GM18870 (cell line): ENCODE data around the gene MRGPRD.

Source experiments
- ATAC-seq: cut with Tn5 transposase; IDR thresholded peaks from one replicate; pipeline ENCODE4 v1.9.1; 2021; ENCODE audit warnings: moderate library complexity; ENCODE audit not compliant: unreplicated experiment

MRGPRD gene

DNA sequence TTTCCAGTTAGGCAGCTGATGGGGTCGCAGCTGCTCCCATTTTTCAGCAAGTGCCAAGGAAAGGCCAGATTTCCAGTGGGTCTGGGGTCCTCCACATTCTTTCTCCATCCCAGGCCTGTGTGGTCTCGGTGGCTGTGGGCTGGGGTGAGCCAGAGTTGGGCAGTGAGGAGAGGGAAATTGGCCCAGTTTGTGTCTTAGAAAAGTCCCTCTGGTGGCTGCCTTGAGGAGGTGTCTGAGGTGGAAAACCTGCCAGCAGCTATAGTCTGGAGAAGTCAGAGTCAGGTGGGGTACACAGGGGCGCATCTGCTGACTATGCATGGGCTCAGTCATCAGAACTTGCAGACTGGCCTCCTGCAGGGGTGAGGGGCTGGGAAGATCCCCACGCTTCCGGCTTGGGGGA, 30.5 kb downstream of the MRGPRD start:
- ATAC-seq = no peak

DNA sequence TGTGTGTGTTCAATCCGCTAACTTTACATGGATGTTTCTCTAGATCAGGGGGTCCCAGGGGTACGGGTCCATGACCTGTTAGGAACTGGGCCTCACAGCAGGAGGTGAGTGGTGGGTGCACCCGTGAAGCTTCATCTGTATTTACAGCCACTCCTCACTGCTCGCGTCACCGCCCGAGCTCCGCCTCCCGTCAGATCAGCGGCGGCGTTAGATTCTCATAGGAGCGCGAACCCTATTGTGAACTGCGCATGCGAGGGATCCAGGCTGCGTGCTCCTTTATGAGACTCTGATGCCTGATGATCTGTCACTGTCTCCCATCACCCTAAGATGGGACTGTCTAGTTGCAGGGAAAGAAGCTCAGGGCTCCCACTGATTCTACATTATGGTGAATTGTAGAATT, 31.9 kb downstream of the MRGPRD start:
- ATAC-seq = no peak

DNA sequence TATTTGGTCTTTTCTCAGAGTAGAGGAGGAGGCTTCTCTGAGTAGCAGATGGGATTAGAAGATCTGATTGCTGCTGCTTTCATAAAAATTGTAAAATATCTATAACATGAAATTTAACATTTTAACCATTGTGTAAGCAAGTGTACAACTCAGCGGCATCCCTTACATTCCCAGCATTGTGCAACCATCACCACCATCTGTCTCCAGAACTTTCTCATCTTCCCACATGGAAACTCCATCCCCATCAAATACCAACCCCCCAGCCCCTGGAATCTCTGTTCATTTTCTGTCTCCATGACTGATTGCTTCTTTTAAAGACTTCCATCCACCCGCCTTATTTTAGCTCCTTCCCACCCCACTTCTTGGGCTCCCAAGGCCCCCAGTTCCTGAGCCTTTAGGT, 32.3 kb downstream of the MRGPRD start:
- ATAC-seq = no peak

DNA sequence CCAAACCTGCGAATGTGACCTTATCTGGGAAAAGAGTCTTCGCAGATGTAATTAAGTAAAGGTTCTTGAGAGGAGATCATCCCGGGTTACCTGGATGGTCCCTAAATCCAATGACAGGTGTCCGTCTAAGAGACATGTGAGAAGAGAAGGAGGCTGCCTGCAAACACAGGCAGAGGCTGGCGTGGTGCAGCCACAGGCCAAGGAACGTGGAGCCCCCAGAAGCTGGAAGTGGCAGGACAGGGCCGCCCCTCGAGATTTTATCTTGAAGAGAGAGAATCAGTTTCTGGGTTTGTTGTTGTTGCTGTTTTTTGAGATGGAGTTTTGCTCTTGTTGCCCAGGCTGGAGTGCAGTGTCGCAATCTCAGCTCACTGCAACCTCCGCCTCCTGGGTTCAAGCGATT, 33.6 kb downstream of the MRGPRD start:
- ATAC-seq = no peak

- ATAC-seq = no peak
Observed at GRCh38 chr11:68946416-68947090, 34.2 kb downstream of the MRGPRD start.

DNA sequence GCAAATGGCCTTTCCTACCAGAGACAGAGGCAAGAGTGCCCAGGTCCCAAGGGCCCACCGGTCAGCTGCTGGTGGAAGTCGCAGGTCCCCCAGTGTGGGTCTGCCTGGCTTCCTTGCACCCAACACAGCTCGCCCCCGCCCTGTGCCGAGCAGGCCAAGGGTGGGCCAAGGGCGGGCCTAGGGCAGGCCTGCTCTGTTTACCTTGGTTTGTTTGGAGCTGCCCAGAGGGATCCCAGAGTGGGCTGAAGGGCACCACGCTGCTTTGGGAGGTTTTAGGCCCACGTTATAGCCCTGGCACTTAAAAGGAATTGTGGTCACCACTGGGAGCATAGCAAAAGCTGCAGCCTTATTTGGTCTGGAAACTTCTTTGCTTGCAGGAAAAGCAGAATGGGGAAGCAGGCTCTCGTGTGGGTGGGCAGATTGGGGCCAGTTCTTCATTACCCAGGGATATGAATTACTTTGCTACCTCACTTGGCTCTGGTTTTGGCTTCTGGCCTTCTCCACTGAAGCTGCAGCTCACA, 38.0 kb downstream of the MRGPRD start:
- no peak for ATAC-seq

DNA sequence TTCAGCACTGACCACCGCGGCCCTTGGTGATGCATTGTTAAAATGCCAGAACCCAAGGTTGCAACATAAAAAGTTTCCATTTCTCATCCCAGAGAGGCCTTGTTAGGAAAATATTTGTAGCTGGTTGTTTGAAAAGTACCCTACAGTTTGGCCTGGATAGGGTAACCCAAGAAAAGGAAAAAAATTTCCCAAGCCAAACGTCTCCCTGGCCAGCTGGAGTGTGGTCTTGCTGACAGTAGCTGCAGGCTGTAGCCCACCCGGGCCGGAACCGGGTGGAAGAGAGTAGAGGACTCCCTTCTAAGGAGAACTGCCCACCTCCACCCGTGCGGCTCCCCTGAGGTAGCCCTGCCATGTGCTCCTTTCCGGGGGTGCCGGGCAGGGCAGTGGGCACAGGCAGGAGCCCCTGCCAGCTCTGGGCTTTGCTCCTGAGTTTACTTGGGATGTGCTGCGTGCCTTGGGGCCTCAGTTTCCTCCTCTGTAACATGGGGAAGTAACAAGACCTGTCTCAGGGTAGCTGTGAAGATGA, 38.6 kb downstream of the MRGPRD start:
- no peak for ATAC-seq

DNA sequence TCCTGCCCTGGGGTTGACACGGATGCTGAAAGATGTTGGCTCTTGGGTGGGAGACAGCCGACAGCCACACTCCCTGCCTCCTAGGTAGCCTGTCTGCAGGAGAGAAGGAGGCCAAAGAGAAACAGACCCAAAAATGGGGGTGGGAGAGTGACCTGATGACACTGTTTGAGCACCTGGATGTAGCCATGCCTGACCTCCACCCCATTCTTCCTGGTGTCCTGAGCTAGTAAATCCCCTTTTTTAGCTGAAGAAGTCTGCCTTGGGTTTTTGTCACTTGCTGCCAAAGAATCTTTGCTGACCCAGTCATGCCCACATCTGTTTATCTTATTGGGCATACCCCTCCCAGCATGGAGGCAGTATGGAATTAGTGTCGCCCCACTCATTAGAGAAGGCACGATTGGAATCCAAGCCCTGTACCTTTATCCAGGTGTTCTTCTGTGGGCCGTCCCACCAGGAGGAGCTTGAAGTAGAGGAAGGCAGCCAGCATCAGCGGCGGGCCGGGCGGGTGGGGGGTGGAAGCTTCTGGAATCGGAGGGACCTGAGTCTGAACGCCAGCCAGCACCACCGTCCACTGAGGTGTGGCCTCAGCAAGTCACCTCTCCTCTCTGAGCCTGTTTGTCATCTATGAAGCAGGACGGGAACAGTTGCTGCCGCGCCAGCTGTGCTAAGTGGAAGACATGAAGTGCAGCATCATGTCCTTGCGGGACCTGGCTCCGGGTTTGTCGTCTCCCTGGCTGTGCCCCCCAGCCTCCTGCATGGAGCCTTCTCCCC, 39.3 kb downstream of the MRGPRD start:
- no peak for ATAC-seq

GRCh38 chr11:68940651-68941323, 40.0 kb downstream of the MRGPRD start:
- ATAC-seq = no peak

DNA sequence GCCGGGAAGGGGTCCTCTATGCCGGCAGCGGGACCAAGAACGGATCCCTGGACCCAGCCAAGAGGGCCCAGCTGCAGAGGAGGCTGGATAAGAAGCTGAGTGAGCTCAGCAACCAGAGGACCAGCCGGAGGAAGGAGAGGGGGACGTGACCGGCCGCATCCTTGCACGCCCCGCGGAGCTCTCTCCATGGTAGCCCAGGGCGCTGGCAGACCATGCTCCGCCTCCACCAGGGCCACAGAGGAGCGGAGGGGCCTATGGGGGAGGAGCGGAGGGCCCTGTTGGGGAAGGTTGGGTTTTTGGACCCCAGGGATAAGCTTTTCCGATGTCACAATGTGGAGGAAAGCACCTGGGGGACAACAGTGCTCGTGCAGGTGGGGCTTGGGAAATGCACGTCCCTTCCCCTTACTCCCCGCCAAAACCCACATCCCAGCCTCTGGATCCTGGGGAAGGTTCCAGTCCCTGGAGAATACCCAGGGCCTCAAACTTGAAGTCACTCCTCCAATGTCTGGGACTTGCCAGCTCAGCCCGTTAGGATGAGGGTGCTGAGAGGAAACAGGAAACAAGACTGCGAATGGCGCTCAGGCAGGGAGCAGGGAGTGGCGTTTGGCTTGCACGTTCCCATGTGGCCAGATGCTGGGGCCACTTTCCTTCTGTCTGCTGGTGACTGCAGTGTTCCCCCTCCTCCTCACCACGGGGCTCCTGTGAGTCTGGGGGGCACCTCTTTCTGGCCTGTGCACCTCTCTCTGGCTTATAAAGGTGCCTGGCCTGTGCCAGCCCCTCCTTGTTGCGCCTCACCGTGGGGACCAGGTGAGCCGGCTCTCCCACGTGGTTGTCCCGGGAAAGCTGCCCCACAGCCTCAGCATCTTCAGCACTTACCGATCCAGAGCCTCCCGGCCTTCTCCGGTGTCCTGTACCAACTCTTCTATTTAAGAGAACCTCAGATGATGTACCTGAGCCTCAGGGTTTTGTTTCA, 40.9 kb downstream of the MRGPRD start:
- ATAC-seq = no peak

DNA sequence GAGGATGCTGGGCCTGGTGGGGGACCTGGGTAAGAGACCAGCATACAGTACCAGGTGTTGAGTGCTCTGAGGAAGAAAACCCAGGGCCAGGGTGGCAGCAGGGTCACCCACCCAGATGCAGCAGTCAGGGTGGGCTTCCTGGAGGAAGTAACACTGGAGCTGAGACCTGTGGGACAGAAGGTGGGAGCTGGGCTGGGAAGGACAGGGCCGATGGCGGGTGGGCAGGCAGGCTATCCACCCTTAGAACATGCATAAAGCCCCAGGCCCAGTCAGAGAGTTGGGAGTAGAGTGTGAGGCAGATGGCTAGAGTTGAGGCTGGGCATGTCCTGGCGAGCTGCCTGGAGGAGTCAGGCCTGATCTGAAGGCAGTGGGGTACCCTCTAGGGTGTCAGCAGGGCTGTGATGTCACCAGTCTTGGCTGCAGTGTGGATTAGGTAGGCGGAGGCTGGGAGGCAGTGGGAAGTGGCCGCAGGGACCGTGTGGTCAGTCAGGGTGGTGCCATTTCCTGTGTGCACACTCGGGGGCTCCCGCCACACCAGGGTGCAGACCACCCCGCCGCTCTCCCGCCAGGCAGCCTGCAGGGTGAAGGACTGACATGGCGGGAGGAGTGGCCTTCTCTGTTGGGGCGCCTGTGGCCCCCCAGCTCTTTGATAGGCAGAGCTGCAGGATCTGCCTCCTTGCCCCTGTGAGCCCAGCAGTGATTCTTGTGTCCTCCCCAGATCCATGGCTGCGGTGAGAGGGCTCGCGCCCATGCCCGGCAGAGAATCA, 41.8 kb downstream of the MRGPRD start:
- no peak for ATAC-seq

DNA sequence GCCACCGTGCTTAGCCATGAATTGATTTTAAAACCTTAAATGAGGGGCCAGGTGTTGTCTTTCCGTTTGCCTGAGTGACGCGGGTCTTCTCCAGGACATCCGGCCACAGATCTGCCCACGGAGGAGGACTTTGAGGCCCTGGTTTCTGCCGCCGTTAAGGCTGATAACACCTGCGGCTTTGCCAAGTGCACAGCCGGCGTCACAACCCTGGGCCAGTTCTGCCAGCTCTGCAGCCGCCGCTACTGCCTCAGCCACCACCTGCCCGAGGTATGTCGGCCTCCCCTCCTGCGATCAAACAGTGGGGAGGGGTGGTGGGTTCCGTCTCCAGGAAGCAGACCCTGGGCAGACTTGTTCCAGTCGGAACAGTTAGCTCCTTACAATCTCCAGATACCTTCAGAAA, 42.7 kb downstream of the MRGPRD start:
- ATAC-seq = no peak

DNA sequence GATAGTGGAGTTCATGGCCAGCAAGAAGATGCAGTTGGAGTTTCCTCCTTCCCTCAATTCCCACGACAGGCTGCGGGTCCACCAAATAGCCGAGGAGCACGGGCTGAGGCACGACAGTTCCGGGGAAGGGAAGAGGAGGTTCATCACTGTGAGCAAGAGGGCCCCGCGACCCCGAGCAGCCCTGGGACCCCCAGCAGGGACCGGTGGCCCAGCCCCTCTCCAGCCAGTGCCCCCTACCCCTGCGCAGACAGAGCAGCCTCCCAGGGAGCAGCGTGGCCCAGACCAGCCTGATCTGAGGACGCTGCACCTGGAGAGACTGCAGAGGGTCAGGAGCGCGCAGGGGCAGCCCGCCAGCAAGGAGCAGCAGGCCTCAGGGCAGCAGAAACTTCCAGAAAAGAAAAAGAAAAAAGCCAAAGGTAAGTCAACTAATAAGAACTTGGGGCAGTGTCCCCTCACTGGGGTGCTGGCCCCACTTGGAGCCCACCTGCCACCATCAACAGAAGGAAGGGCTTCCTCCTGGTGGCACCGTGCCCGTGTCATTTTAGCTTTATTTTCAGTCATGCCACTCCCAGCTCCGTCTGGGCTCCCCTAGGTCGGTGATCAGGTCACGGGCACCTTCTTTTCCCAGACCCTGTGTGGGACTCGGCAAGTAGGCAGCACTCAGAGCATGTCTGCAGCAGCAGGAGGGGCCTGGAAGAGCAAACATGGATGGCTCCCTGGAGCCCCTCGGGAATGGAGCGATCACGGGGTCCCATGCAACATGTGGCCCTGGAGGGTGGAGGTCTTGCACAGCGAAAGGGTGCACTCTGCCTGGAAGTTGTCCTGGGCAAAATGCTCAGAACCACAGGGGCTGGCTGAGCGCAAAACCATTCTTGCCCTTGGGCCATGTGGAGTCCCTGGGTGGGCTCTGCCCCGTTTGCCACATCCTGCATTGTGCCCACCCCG, 43.8 kb downstream of the MRGPRD start:
- no peak for ATAC-seq

- ATAC-seq = no peak
Observed at GRCh38 chr11:68936358-68936636, 44.5 kb downstream of the MRGPRD start.

DNA sequence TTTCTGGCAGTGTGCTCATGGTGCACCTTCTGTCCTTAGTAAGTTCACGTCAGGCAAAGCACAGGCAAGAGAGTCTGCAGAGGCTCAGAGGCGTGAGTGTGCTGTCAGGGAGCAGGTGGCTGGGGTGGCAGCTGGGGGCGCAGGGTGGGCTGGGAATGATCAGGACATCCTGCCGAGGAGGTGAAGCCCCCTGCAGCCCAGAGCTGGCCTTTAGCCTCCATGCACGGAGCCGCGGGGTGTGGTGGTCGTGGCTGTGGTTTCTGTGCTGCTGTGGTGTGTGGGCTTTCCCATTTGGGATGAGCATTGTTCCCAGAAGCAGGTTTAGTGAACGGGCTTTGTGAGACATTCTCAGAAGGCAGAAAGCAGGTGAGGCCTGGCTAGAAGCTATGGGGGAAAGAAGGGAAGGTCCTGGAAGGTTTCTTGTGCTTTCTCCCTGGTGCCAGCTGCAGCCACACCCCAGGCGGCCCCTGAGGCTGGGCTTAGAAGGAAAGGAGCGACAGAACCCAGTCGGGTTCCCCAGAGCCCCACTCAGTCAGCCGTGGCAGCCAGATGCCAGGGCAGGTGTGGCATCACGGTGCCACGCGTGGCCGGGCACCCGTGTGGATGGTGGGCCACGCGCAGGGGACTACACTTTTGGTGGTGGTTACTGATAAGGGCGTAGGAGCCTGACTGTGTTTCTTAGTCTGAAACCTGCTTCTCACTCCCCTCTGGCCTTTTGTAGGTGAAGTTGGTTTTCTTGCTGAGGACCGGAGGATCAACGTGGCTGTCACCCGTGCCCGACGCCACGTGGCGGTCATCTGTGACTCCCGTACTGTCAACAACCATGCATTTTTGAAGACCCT, 45.0 kb downstream of the MRGPRD start:
- ATAC-seq = no peak

- no peak for ATAC-seq
Observed at GRCh38 chr11:68935066-68935465, 45.7 kb downstream of the MRGPRD start.

DNA sequence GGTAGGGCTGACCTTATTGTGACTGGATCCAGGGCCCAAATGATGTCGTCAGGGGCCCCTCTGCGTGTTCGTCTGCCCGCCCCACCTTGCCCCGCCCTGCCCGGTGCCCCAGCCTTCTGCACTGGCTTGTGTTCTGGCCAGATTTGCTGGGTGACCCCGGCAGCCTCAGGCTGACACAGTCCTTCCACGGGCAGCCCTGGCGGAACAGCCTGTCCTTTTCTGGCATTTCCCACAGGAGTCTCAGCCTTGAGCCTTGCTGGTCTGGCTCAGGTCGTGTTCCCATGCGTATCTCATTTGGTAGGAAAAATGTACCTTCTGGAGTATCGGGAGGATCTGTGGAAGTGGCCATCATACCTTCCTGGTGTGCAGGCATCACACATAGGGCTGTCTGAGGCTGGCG, 46.1 kb downstream of the MRGPRD start:
- no peak for ATAC-seq

- no peak for ATAC-seq
Observed at GRCh38 chr11:68934321-68934645, 46.5 kb downstream of the MRGPRD start.
